ENCODE measurements around the gene RGS7BP.
A peak's percentile ranks its signal among the peaks of the same experiment; 100 is the strongest.
"Not testable (repeated sequence)": the region's sequence is repeated elsewhere in the genome, so short reads cannot be mapped to it uniquely, and the experiment has no call there.

The RGS7BP gene

GRCh38 chr5:64505769-64506566, at the start of gene RGS7BP:
Gene RGS7BP (plus strand): TSS chr5:64506015. CDS start chr5:64506625, 610 bp downstream.
- peak in 1 of 2 donors; percentile 5 for DNase-seq

DNA sequence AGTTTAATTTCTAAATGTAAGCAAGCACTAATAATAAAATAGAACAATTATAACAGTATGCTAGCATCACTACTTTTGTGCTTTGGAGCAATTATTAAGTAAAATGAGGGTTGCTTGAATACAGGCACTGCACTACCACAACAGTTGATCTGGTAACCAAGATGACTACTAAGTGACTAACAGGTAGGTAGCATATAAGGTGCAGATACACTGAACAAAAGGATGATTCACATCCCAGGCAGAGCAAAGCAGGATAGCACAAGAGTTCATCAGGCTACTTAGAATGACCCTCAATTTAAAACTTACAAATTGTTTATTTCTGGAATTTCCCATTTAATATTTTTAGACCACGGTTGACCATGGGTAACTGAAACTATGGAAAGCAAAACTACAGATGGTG, 48.0 kb upstream of the RGS7BP start:
- no peak for DNase-seq

DNA sequence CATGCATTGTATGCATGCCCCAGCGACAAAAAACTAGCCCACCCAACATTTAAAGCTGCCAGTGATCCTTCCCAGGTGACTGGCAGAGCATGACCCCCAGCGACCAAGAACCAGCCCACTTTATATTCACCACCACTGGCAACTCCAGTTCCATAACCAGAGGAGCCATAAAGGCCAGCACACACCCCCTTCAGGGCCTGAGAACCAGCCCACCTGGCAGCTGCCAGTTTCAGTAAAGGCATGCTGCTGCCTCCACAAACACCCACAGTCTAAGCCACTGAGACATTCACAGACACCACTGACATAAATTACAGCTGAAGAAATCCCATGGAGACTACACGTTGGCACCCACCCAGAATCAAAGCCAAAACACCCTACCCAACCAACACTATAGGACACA, 46.9 kb upstream of the RGS7BP start:
- no peak for DNase-seq

- no peak for DNase-seq
These were observed 43.4 kb upstream of the RGS7BP start for GRCh38 chr5:64462391-64462790.

DNA sequence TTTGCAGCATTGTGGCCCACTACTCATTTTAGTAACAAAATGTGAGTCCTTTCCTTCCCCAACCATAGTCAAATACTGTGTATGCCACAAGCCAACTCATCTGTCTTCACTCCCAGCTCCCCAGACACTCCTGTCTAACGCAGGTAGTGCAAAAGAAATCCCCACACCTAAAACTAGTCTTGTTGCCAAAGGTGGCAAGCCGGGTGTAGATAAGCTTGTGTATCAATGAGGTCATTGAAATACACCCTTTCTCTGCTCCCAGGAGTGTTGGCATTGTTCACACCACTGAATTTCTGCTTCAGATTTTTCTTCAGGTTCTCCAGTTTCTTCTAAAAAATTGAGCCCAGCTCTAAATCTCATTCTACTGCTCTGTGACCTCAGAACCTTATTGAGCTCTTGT, 19.7 kb upstream of the RGS7BP start:
- DNase-seq = no peak

- no peak for DNase-seq
These were observed 18.5 kb upstream of the RGS7BP start for GRCh38 chr5:64487283-64487682.

DNA sequence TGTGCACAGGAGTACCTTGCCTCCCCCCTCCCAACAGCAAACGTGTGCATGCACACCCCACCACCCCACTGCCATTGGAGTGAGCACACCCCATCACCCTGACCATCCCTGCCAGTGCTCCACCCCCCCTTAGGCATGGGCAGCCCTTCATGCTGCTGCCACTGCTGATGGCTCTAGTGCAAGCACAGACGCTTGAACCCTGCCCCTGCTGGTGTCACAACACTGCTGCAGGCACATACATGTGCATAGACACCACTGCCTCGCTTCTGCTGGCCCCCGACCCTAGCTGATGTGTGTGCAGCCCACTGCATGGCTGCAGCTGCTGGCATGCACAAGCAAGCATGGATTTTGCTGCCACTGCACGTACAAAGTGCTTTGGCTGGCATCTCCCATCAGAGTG, 16.0 kb upstream of the RGS7BP start:
- DNase-seq = no peak

GRCh38 chr5:64497386-64497785, 8.4 kb upstream of the RGS7BP start:
- no peak for DNase-seq

DNA sequence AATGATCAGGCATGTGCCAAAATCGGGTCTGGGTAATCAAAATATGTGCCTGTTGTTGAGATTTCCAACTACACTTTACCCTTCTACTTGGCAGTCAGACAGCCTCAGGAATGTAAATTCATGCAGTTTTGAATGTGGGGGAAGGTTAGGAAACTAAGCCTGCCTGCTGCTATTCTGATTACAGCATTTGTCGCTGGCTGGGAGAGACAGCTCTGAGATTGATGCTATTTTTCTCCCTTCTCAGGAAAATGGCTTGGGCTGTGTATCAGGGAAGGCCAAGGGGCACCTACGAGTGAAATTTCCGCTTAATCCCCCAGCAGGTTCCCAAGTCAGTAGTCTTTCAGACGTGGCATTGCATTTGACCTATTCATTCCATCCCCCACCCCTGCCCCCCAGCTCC, 3.6 kb upstream of the RGS7BP start:
- DNase-seq = no peak

DNA sequence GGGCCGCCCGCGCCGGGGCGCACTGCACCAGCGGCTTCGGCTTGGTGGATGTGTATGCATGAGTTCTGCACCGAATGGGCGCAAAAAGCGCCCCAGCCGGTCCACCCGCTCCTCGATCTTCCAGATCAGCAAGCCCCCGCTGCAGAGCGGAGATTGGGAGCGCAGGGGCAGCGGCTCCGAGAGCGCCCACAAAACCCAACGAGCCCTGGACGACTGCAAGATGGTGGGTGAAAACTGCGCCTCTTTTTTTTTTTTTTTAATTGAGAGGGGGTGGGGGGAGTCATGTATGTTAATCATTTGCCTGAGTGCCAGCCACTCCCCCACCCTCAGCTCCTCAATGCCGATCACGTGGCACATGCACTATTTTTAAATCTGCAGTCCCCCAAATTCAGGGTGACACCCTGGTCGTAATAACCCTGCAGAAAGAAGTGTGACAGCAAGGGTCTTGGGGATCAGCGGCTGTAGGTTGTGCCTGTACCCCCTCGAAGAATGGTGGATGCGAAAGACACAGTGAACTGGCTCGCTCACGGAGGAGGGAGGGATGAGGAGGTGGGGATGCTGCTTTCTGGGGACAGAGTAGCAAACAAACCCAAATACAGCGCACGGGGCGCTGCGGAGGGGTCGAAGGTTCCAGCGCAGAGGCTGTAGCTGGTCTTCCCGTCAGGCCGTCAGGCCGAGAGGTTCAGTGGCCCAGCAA, 900 bp downstream of the RGS7BP start:
- no peak for DNase-seq

GRCh38 chr5:64507264-64507605, 1.4 kb downstream of the RGS7BP start:
- DNase-seq = no peak

DNA sequence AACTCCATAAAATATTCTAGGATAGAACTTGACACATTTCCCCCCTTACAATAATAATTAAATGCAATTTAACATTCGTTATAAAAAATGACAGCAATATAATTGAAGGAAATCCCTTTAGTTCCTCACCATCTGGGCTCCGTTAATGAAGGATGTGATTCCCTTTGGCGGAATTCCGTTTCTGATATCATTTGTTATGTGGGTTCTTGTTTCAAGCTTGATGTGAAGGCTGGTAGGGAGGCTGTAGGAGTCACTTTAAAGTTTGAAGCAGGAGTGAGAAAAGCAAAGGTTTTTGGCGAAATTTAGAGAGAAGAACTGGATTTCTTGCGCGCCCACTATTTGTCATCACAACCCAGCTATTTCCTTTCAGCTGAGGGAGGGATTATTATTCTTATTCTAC, 4.0 kb downstream of the RGS7BP start:
- no peak for DNase-seq

GRCh38 chr5:64513492-64513891, 7.7 kb downstream of the RGS7BP start:
- no peak for DNase-seq

DNA sequence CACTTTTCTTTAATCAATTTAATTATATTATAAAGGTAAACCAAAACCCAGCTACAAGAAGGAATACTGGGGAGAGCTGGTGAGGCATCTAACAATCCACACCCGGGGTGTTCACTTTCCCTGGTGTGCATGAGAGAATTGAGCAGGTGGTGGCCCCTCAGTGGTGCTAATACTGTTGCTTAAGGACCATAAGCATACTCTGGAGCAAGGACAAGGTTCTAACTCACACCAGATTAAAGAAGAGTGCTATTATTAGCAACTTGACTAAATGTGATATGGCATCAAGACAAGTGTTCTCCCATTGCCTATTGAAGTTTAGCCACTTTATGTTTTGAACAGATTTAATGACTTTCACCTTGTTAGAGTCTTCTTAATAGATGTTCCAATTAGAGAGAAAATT, 8.8 kb downstream of the RGS7BP start:
- DNase-seq = no peak

GRCh38 chr5:64516216-64516615, 10.4 kb downstream of the RGS7BP start:
- DNase-seq = no peak

DNA sequence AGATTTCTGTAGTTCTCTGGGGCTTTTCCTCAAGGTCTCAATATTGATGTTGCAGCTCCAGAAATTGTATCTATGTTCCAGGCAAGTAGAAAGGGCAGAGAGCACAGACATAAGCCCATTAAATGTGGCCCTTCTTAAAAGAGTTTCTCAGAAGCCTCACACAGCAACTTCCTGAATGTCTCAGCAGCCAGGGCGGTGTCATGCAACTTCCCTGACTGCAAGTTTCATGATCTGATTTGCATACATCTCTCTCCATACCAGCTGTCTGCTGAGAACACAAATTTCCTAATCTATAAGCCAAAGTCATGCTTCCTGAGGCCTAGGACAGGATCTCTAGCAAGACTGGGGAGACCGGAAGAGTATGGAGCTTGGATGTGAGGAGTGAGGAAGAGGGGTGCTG, 13.0 kb downstream of the RGS7BP start:
- DNase-seq = no peak

GRCh38 chr5:64519263-64519662, 13.4 kb downstream of the RGS7BP start:
- DNase-seq = no peak

DNA sequence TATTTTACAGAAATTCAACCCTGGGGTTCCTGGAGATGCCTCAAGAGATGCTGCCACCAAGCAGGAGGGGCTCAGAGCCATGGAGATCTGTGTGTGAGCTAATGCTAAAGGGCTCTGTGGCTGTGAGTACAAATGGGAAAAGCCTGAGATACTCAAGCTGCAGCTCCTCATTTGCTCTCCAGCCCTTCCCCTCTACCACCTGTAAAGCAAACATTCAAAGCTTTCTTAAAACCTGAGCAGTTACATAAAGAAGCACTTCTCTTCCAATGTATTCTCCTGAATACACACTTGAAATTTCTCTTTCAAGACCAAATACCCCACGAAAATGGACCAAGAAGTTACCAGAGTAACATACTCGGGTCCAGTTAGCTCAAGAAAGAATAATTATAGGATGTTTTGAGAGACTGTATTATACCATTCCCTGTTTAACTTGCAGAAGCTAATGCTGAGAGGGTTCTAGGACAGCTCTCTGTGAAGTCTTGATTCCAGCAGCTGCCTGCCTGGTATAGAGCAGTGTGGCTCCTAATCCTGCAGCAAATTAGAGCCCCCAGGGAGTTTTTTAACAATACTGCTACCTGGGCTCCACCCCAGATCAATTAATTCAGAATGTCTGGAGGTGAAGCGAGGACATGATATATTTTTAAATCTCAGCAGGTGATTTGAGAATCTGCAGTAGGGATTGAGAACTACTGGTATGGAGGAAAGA, 21.1 kb downstream of the RGS7BP start:
- DNase-seq = no peak

GRCh38 chr5:64530076-64530475, 24.3 kb downstream of the RGS7BP start:
- DNase-seq = no peak

DNA sequence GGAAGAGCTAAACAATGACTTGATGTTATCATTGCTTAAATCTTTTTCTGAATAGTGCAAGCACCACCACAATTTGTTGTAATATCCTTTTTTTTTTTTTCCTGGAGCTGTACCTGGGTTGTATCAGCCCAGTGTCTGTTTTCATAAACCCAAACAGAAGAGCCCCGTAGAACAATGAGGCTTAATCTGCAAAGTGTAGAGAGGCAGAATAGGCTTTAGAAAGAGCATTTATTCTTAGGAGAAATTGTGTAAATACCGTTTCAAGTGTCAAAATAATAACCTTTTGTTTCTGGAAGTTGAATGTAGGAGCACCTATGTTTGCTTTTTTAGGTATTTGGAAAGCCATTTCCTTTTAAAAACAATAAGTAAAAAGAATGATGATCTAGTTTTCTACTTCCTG, 26.4 kb downstream of the RGS7BP start:
- DNase-seq = no peak

DNA sequence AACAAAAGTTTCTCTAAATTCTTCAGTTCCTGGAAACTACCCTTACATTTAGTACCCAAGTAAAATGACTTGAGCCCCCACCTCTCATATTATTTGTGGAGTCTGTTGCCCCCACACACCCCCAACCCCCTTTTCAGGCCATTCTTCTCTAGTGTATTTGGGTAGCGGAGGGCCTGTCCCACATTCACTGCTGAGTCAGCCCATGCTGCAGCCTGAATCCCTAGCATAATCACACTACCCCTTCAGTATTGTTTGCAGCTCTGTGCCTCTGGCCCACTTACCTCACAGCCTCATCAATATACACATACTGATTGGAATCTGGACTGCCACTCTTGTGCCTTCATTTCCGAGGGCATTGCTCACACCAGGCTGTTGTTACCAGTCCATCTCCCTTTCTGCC, 26.8 kb downstream of the RGS7BP start:
- DNase-seq = no peak

GRCh38 chr5:64534033-64534432, 28.2 kb downstream of the RGS7BP start:
- no peak for DNase-seq

DNA sequence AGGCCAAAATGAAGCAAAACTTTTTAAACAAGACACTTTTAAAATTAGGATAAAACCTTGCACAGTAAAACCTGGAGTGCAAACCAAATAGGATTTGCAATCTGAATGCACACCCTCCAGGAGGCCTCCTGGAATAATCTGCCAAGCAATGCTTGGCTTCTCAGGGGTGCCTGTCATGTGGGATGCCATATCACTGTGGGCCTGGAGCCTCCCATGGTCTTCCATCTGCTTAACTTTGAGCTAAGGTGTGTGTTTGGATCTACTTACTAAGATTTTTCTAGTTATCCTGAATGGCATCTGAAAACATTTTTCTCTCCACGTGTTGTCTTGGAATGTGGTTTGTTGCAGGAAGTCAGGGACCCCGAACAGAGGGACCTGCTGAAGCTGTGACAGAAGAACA, 52.1 kb downstream of the RGS7BP start:
- no peak for DNase-seq

DNA sequence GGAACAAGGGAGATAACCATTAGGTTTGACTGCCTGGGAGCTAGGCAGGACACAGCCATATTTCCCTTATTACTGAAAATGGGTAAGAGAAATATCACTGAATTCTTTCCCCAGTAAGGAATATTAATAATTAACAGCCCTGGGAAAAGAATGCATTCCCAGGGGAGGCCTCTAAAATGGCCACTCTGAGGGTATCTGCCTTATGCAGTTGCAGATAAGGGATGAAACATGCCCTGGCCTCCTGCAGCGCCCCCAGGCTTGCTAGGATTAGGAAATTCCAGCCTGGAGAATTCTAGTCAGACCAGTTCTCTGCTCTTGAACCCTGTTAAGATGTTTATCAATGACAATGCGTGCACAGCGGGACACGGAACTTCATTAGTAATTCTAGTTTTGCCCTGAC, 52.8 kb downstream of the RGS7BP start:
- not testable (repeated sequence) for DNase-seq
